ENCODE data around the gene ABLIM2. TPM values are rescaled to one million over a fixed set of nuclear protein-coding genes. Genes with fewer than 3 reads are reported as not detected.

The ABLIM2 gene
- polyA plus RNA-seq, 3 donors: 0.21 TPM; not detected in 2

DNA sequence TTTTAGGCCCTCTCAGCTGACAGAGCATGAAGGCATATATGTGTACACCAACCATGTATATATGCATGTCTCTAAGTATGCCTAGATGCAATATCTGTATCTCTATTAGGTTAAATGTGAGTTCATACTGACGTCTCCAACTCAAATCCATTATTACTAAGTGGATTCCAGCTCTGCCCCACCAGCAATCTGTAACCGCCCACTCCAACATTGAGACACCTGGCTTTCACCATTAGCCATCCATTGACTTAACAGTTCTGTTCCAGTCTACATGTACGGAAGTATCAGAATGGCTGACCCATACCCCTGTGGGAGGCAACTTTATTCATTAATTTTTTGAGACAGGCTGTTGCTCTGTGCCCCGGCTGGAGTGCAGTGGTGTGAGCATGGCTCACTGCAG is 25.4 kb upstream of the ABLIM2 start:
- peaks cover 0 to under 1% of the 10 kb centered on the region in 2 donors for H3K4me1 ChIP-seq (ENCODE audit: control insufficient read depth in 1 of 2, insufficient read depth in 2 of 2, low read length in 2 of 2)
- H3K4me1 Mint-ChIP-seq: peaks cover 1% of the 10 kb centered on the region
- intact Hi-C loops (cut with micrococcal nuclease): no loop called here

DNA sequence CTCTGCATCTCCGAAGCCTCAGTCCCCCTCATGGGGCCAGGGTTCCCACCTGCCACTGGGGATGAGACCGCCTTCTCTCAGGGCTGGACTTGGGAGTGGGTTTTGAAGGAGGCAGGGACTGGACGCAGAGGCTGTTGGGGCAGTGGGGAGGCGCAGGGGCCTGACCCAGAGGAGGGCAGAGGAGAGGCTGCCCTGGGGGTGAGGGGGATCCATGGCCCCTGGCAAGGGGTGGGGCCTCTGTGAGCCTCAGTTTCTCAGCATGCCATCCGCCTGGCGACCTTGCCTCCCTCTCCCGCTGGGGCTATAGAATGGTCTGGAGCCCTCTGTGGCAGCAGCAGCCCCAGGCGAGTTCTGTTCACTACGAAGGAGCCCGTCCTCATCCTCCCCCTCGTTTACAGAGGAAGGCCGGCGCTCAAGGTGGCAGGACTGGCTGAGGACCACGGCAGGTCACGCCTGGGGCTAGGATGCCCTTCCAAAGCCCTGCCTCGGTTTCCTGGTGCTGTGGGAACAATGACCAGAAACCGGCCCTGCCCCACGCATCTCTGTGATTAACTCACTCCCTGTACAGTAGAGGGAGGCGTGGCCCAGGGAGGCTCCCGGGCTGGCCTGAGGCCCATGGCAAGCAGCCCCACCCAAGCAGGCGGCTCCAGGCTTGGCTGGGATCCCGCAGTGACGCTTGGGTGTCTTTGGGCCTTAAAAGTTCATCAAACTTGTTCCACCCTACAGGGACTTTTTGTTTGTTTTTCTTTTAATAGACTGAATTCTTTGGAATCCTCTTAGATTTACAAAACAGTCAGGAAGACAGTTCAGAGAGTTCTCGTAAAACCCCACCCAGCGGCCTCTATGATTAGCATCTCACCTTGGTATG is 24.5 kb upstream of the ABLIM2 start:
- Histone ChIP-seq H3K9me3 (replicated peaks in 1 of 2; ENCODE audit: control insufficient read depth in 1 of 2, insufficient read depth in 1 of 2, low read length in 2 of 2) (no peaks in the 10 kb centered on the region), H3K4me1 (ENCODE audit: control insufficient read depth in 1 of 2, insufficient read depth in 2 of 2, low read length in 2 of 2) (no peaks in the 10 kb centered on the region), H3K4me2 (replicated peaks; ENCODE audit: extremely low read depth, low read length, poor library complexity, severe bottlenecking) (no peak overlapping the region), H3K4me3 (replicated peaks in 1 of 3; ENCODE audit: low read depth in 2 of 3, low read length in 3 of 3) (no peak overlapping the region), H4K20me1 (ENCODE audit: insufficient read depth, low read length) (no peaks in the 10 kb centered on the region), H3K36me3 (replicated peaks in 1 of 2; ENCODE audit: control insufficient read depth in 1 of 2, insufficient read depth in 2 of 2, low read length in 2 of 2) (no peaks in the 10 kb centered on the region), H3K9ac (ENCODE audit: insufficient read depth, low read length, poor library complexity, severe bottlenecking) (no peak overlapping the region), H2AFZ (ENCODE audit: insufficient read depth, low read depth, low read length, poor library complexity, severe bottlenecking) (no peak overlapping the region), H3K79me2 (ENCODE audit: insufficient read depth, low read length) (no peaks in the 10 kb centered on the region), H3K27ac (ENCODE audit: low read depth in 1 of 2, low read length in 2 of 2) (no peak overlapping the region), H3K27me3 (ENCODE audit: control insufficient read depth in 2 of 2, insufficient read depth in 2 of 2, low read length in 2 of 2) (no peaks in the 10 kb centered on the region)
- DNase-seq: no peak
- no peaks in the 10 kb centered on the region for H3K36me3 Mint-ChIP-seq
- H3K4me1 Mint-ChIP-seq: peaks cover 1% of the 10 kb centered on the region
- WGBS (ENCODE audit: insufficient coverage): 95% methylated on average over 17 of the region's 25 CpGs
- H3K9me3 Mint-ChIP-seq: peaks cover 0 to 2% (median 0%) of the 10 kb centered on the region in 7 donors
- peak overlapping the region in 1 of 7 donors; percentile 41 for H3K27ac Mint-ChIP-seq
- TF ChIP-seq CTCF (IDR thresholded peaks at IDR 0.05): no peak
- H3K27me3 Mint-ChIP-seq (ENCODE audit: low read depth in 3 of 3): peaks cover 0 to 9% (median 8%) of the 10 kb centered on the region in 3 donors
- H3K4me3 Mint-ChIP-seq: no peak overlapping the region
- intact Hi-C loops (cut with micrococcal nuclease): no loop called here

More for the DNA sequence above, 25.4 kb upstream of the ABLIM2 start:
- no peak overlapping the region for H3K4me3 ChIP-seq (replicated peaks in 1 of 3; ENCODE audit: low read depth in 2 of 3, low read length in 3 of 3)
- H3K9ac ChIP-seq (ENCODE audit: insufficient read depth, low read length, poor library complexity, severe bottlenecking): no peak overlapping the region
- Mint-ChIP-seq H3K36me3 (no peaks in the 10 kb centered on the region), H3K9me3 (peaks cover 0 to 2% (median 0%) of the 10 kb centered on the region in 7 donors), H3K27me3 (ENCODE audit: low read depth in 3 of 3) (peaks cover 0 to 8% (median 7%) of the 10 kb centered on the region in 3 donors), H3K27ac (no peak overlapping the region), H3K4me3 (no peak overlapping the region)
- H3K27ac ChIP-seq (ENCODE audit: low read depth in 1 of 2, low read length in 2 of 2): no peak overlapping the region
- no peaks in the 10 kb centered on the region for H3K79me2 ChIP-seq (ENCODE audit: insufficient read depth, low read length)
- no peak overlapping the region for H2AFZ ChIP-seq (ENCODE audit: insufficient read depth, low read depth, low read length, poor library complexity, severe bottlenecking)
- no peak overlapping the region for H3K4me2 ChIP-seq (replicated peaks; ENCODE audit: extremely low read depth, low read length, poor library complexity, severe bottlenecking)
- H3K27me3 ChIP-seq (ENCODE audit: control insufficient read depth in 2 of 2, insufficient read depth in 2 of 2, low read length in 2 of 2): no peaks in the 10 kb centered on the region
- H3K36me3 ChIP-seq (replicated peaks in 1 of 2; ENCODE audit: control insufficient read depth in 1 of 2, insufficient read depth in 2 of 2, low read length in 2 of 2): no peaks in the 10 kb centered on the region
- no peaks in the 10 kb centered on the region for H3K9me3 ChIP-seq (replicated peaks in 1 of 2; ENCODE audit: control insufficient read depth in 1 of 2, insufficient read depth in 1 of 2, low read length in 2 of 2)
- H4K20me1 ChIP-seq (ENCODE audit: insufficient read depth, low read length): no peaks in the 10 kb centered on the region
- no peak for DNase-seq
- 88% methylated on average over 3 of the region's 4 CpGs for WGBS (ENCODE audit: insufficient coverage)
- no peak for TF ChIP-seq CTCF (IDR thresholded peaks at IDR 0.05)
